C4-2B (cell line): Measurements from ENCODE around the gene FBXL17.

Source experiments
- ZFX ChIP-seq: fragments of 450-650 bp; IDR thresholded peaks from 2 replicates; pipeline ENCODE4 v1.6.1; 2017
- TF ChIP-seq, protein P1 (sequence below): fragments of 450-650 bp; conservative IDR thresholded peaks from 2 replicates; pipeline ENCODE4 v1.5.1; 2017; ENCODE audit warnings: mild to moderate bottlenecking

DNA sequence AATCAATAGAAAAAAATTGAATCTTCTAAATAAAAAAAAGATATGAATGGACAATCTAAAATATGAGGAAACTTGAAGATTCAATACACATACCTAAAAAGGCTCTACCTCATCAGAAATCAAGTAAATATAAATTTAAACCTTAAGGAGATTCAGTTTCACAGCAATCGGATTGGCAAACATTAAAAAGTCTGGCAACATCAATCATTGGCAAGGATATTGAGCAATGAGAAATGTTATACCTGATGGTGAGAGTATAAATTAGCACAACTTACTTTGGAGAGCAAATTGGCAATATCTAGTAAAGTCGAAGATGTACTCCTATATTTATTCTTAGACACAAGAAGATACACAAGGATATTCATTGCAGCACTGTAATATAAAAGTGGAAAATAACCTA is 436.8 kb downstream of the FBXL17 start:
- TF ChIP-seq, protein P1, sequence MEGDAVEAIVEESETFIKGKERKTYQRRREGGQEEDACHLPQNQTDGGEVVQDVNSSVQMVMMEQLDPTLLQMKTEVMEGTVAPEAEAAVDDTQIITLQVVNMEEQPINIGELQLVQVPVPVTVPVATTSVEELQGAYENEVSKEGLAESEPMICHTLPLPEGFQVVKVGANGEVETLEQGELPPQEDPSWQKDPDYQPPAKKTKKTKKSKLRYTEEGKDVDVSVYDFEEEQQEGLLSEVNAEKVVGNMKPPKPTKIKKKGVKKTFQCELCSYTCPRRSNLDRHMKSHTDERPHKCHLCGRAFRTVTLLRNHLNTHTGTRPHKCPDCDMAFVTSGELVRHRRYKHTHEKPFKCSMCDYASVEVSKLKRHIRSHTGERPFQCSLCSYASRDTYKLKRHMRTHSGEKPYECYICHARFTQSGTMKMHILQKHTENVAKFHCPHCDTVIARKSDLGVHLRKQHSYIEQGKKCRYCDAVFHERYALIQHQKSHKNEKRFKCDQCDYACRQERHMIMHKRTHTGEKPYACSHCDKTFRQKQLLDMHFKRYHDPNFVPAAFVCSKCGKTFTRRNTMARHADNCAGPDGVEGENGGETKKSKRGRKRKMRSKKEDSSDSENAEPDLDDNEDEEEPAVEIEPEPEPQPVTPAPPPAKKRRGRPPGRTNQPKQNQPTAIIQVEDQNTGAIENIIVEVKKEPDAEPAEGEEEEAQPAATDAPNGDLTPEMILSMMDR: no peak
- no peak for TF ChIP-seq ZFX
